Measurements from ENCODE around the gene HSH2D. TPM values are rescaled to one million over a fixed set of nuclear protein-coding genes. Genes with fewer than 3 reads are reported as not detected.
A peak's percentile ranks its signal among the peaks of the same experiment; 100 is the strongest.

The HSH2D gene
- total and polyA plus RNA-seq, 10 of the 15 experiments (the other 5 are each of a cell fraction or from before 2014, with no cell fraction given), result 22.0 to 145 (median 89.3) TPM

- TF ChIP-seq ZBTB11 (CRISPR knock-in tag; IDR thresholded peaks at IDR 0.05), result no peak
- TF ChIP-seq ZNF592 (IDR thresholded peaks at IDR 0.05), result peak; percentile 49; the same call in 1 of the 2 replicates
- TF ChIP-seq RAD21 (IDR thresholded peaks at IDR 0.05; ENCODE audit: insufficient read depth, low read depth, low read length), result peak; percentile 56
- TF ChIP-seq ZBTB40 (IDR thresholded peaks at IDR 0.05; ENCODE audit: borderline replicate concordance), result peak; percentile 66; the same call in 1 of the 2 replicates
- TF ChIP-seq POLR2AphosphoS2 (IDR thresholded peaks at IDR 0.05; ENCODE audit: low read depth, low read length), result 0 out of 2 replicates have a peak, but pooled peaks have one; percentile 58
- no peak for TF ChIP-seq MEF2B (IDR thresholded peaks at IDR 0.05; ENCODE audit: partially characterized antibody, poor library complexity, severe bottlenecking)
- no peak for TF ChIP-seq BMI1 (IDR thresholded peaks at IDR 0.05; ENCODE audit: borderline replicate concordance)
- peak; percentile 77 to 93; a peak in 3 of 4 replicates for TF ChIP-seq BHLHE40 (IDR thresholded peaks at IDR 0.05; ENCODE audit: borderline replicate concordance in 1 of 2, low read depth in 2 of 2, low read length in 1 of 2)
- TF ChIP-seq SP1 (IDR thresholded peaks at IDR 0.05; ENCODE audit: low read depth, low read length), result peak; percentile 97
- peak; percentile 90 for TF ChIP-seq E2F4 (IDR thresholded peaks at IDR 0.05; ENCODE audit: low read depth, low read length)
- TF ChIP-seq SKIL (IDR thresholded peaks at IDR 0.05; ENCODE audit: low read depth, poor library complexity, severe bottlenecking), result no peak
These were observed 32.2 kb upstream of the HSH2D start, which contains the start of gene RAB8A (continued) for GRCh38 chr19:16111160-16111908.
